Gastrocnemius medialis (tissue), 4 donors: ENCODE measurements around the gene HADHB. TPM values are rescaled to one million over a fixed set of nuclear protein-coding genes. Genes with fewer than 3 reads are reported as not detected.

ENCODE experiments used
- ATAC-seq, 2 donors: fragments of 150-250 bp; one replicate each; pipeline ENCODE4 v1.9.1; 2016
- DNase-seq, 2 donors: peaks; one replicate each; pipeline ENCODE4 v3.0.0-alpha.2; 2019
- H3K27ac ChIP-seq, 4 donors: fragments of 200-600 bp; sonication (generic); 1 replicate in 1 of 4; 2 replicates in 3 of 4; pipeline ENCODE4 v1.5.1; 2016 to 2018; ENCODE audit warnings: mild to moderate bottlenecking in 2 of 4, moderate library complexity in 1 of 4
- H3K27me3 ChIP-seq, 3 donors: fragments of 200-600 bp; sonication (generic) in 2 of 3; 1 replicate in 1 of 3; 2 replicates in 2 of 3; pipeline versions ENCODE4 v1.5.1 to v1.6.0; 2016 to 2019; ENCODE audit warnings: mild to moderate bottlenecking in 1 of 3, moderate library complexity in 1 of 3
- H3K36me3 ChIP-seq, 2 donors: fragments of 200-600 bp; sonication (generic) in 1 of 2; one replicate each; pipeline ENCODE4 v1.5.1; 2017 to 2018
- H3K4me1 ChIP-seq, 2 donors: fragments of 200-600 bp; sonication (generic) in 1 of 2; one replicate each; pipeline ENCODE4 v1.5.1; 2016 to 2017; ENCODE audit warnings: mild to moderate bottlenecking in 2 of 2
- H3K4me3 ChIP-seq, 4 donors: fragments of 200-600 bp; sonication (generic) in 3 of 4; 1 replicate in 1 of 4; 2 replicates in 3 of 4; pipeline ENCODE4 v1.5.1; 2016 to 2019; ENCODE audit warnings: mild to moderate bottlenecking in 2 of 4
- H3K9me3 ChIP-seq, 3 donors: fragments of 200-600 bp; sonication (generic) in 2 of 3; 1 replicate in 1 of 3; 2 replicates in 2 of 3; pipeline ENCODE4 v1.5.1; 2016 to 2019
- POLR2A ChIP-seq, 2 donors: fragments of 450-650 bp; IDR thresholded peaks; one replicate each; pipeline ENCODE4 v1.6.1; 2017; ENCODE audit warnings: antibody characterized with exemption in 2 of 2, mild to moderate bottlenecking in 2 of 2, moderate library complexity in 2 of 2
- in situ Hi-C, 4 donors: fragments of 200-750 bp; cut with MboI; loops; one replicate each; pipeline versions ENCODE4 v1.15.0 to v1.8.0; 2017; ENCODE audit warnings: low sequenced_read_pairs in 4 of 4
- intact Hi-C: fragments of 100-400 bp; cut with DNase I; formaldehyde crosslinking; loops from one replicate; pipeline ENCODE4 v1.15.1; 2023; ENCODE audit warnings: low total_unique reads
- total RNA-seq, 4 donors: library from RNA; depleted of rRNA; stranded (reverse); fragments of >200 nt; gene quantifications; one replicate each; pipeline versions ENCODE4 v1.1.0 to v1.2.3, GENCODE V29; 2016
- TF ChIP-seq, protein P1 (sequence below), 5 experiments: fragments of 450-650 bp in 3 of 5; fragments of 200-600 bp in 2 of 5; sonication (generic) in 2 of 5; IDR thresholded peaks in 4 of 5; conservative IDR thresholded peaks in 1 of 5; 1 replicate in 4 of 5; 2 replicates in 1 of 5; pipeline ENCODE4 v1.5.1; 2016 to 2019; ENCODE audit warnings: antibody characterized with exemption in 5 of 5, mild to moderate bottlenecking in 3 of 5, moderate library complexity in 3 of 5

The HADHB gene
- total RNA-seq, 4 donors from 2014 or later, result 719 to 936 (median 781) TPM

DNA sequence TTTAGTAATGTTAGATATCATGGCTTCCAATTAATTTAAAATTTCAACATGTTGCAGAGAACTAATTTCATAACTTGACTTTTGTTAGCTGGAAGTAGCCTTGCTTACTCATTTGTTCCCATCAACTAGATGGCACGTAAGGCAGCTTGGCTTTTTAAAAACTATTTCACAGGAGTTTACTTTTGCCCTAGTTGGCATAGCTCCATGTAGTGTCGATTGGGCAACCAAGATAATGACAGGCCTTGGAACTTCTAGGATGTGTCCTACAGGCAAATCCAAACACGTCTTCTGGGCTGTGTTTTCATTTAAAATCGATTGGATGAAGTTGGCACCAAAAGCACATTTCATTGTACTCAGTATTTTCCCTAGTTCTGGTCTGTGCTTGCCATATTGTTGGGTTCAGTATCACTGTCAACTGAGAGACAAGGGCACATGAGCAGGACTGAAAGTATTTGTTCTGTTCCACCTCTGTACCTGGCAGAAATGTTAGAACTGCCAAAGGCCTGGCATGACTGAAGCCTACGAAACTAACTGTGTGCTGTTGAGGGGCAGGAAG, 29.4 kb downstream of the HADHB start:
- H3K27me3 ChIP-seq, result no peaks in the 10 kb centered on the region
- H3K4me1 ChIP-seq, result peaks cover 32 to 35% of the 10 kb centered on the region in 2 donors
- TF ChIP-seq, protein P1, sequence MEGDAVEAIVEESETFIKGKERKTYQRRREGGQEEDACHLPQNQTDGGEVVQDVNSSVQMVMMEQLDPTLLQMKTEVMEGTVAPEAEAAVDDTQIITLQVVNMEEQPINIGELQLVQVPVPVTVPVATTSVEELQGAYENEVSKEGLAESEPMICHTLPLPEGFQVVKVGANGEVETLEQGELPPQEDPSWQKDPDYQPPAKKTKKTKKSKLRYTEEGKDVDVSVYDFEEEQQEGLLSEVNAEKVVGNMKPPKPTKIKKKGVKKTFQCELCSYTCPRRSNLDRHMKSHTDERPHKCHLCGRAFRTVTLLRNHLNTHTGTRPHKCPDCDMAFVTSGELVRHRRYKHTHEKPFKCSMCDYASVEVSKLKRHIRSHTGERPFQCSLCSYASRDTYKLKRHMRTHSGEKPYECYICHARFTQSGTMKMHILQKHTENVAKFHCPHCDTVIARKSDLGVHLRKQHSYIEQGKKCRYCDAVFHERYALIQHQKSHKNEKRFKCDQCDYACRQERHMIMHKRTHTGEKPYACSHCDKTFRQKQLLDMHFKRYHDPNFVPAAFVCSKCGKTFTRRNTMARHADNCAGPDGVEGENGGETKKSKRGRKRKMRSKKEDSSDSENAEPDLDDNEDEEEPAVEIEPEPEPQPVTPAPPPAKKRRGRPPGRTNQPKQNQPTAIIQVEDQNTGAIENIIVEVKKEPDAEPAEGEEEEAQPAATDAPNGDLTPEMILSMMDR (IDR thresholded peaks at IDR 0.05 in 4 of 5, conservative IDR thresholded peaks at IDR 0.05 in 1 of 5), result no peak
- no peak for TF ChIP-seq POLR2A (IDR thresholded peaks at IDR 0.05)
- H3K4me3 ChIP-seq, result peak overlapping the region in 2 of 4 donors; percentile 8 to 15
- intact Hi-C loops (loop anchor here (1.0 to 2.0 kb wide), 2 partner anchors 30 to 57 kb away; partner anchors contain the start of genes HADHA and HADHB), in situ Hi-C loops (no loop called here)
- DNase-seq, result peak; percentile 64 to 81
- ATAC-seq, result peak; percentile 96 to 98
- no peaks in the 10 kb centered on the region for H3K9me3 ChIP-seq
- H3K36me3 ChIP-seq, result peaks cover 0 to 45% of the 10 kb centered on the region in 2 donors
- peak overlapping the region; percentile 81 to 84 (median 82) for H3K27ac ChIP-seq

DNA sequence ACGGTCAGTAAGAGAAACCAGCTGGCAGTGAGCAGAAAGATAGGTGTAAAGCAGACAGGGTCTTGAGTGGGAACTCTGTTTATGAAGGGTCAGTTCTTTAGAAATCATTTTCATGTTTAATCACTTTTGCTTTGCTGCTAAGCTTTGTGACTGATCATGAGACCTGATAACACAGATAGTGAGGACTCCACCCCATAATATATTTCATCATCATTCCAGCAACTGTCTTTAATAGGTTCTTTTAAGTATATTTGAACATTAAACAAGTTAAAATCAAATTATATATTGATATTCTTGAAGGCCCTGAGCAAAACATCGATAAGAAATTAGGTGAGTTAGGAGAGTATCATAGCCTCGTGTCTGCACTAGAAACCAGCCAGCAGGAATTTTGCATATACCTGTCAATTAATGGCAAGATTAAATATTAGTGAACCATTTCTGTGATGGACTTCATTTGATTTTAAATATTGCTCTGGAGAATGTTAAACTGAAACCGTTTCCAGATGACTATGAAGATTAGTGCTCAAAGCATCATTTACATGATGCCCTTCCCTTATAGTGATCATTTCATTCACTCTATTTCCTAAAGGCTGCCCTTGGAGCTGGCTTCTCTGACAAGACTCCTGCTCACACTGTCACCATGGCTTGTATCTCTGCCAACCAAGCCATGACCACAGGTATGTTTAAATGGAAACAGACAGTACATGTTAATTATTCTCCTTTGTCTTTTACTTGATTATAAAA, 31.9 kb downstream of the HADHB start:
- intact Hi-C loops (no loop called here), in situ Hi-C loops (no loop called here)
- ATAC-seq (no peak), DNase-seq (no peak)
- H3K27ac ChIP-seq, result peak overlapping the region; percentile 81 to 84 (median 82)
- TF ChIP-seq POLR2A (IDR thresholded peaks at IDR 0.05), result no peak
- TF ChIP-seq, protein P1 (IDR thresholded peaks at IDR 0.05 in 4 of 5, conservative IDR thresholded peaks at IDR 0.05 in 1 of 5), result no peak
- H3K36me3 ChIP-seq, result peaks cover 0 to 56% of the 10 kb centered on the region in 2 donors
- no peaks in the 10 kb centered on the region for H3K27me3 ChIP-seq
- H3K4me3 ChIP-seq, result no peak overlapping the region
- no peaks in the 10 kb centered on the region for H3K9me3 ChIP-seq
- peaks cover 32 to 35% of the 10 kb centered on the region in 2 donors for H3K4me1 ChIP-seq

DNA sequence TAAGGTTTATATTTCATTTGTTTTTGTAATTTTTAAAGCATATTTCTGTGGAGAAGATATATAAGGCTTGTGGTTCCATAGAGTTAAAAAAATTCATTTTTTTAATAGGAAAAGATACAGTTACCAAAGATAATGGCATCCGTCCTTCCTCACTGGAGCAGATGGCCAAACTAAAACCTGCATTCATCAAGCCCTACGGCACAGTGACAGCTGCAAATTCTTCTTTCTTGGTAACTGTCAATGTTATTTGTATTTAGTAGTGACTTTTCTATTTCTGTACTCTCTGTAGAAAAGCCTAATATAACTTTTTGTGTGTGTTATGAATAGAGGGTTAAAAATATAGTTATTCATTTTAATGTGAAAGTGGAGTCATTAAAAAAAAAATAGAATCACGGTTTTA, 35.1 kb downstream of the HADHB start:
- Histone ChIP-seq H3K27me3 (no peaks in the 10 kb centered on the region), H3K27ac (peak overlapping the region in 2 of 4 donors; percentile 0 to 1), H3K4me1 (peaks cover 9 to 10% of the 10 kb centered on the region in 2 donors), H3K36me3 (peaks cover 9 to 88% of the 10 kb centered on the region in 2 donors), H3K9me3 (no peaks in the 10 kb centered on the region), H3K4me3 (no peak overlapping the region)
- in situ Hi-C loops, result no loop called here
- TF ChIP-seq POLR2A (IDR thresholded peaks at IDR 0.05), result no peak
- TF ChIP-seq, protein P1 (IDR thresholded peaks at IDR 0.05 in 4 of 5, conservative IDR thresholded peaks at IDR 0.05 in 1 of 5), result no peak
- DNase-seq, result no peak
- ATAC-seq, result no peak
- intact Hi-C loops, result no loop called here

DNA sequence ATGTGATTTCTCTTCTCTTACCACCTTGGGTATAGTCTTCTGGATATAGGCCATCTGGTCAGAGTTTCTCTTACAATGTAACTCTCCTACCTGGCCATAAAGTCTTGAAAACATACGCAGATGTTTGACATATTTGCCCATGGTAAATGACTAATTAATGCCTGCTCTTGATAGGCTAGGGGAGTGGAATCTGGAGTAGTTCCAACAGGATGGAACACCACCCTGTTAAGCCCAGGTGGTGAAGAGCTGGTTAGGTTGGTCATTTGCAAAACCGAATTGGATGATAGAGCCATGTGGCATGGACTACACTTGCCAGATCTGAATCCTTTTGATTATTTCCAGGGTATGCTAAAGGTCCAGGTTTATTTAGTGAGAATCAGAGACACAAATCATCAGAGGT, 36.5 kb downstream of the HADHB start:
- Histone ChIP-seq H3K36me3 (peaks cover 9 to 96% of the 10 kb centered on the region in 2 donors), H3K9me3 (no peaks in the 10 kb centered on the region), H3K27ac (no peak overlapping the region), H3K27me3 (no peaks in the 10 kb centered on the region), H3K4me3 (no peak overlapping the region), H3K4me1 (no peaks in the 10 kb centered on the region)
- ATAC-seq (no peak), DNase-seq (no peak)
- TF ChIP-seq, protein P1 (IDR thresholded peaks at IDR 0.05 in 4 of 5, conservative IDR thresholded peaks at IDR 0.05 in 1 of 5), result no peak
- TF ChIP-seq POLR2A (IDR thresholded peaks at IDR 0.05), result no peak
- in situ Hi-C loops, result no loop called here
- intact Hi-C loops, result no loop called here
